AG04449 (cell line): ENCODE data around the gene ZNF205.

Experiments used
- CTCF ChIA-PET: fragments of 350-600 bp; formaldehyde crosslinking; extraction: SDS; loops from one replicate; lab custom pipeline; 2021; ENCODE audit warnings: antibody characterized with exemption; lab: Yijun Ruan, JAX
- POLR2A ChIA-PET: fragments of 400-600, 350-600 bp; formaldehyde crosslinking; extraction: SDS; loops from one replicate; lab custom pipeline; 2020; ENCODE audit warnings: antibody characterized with exemption, inconsistent platforms; lab: Yijun Ruan, JAX
- DNase-seq: peaks from one replicate; pipeline ENCODE4 v3.0.0-alpha.2; 2010; ENCODE audit warnings: low read depth, low spot score
- H3K4me3 ChIP-seq: 2 replicates; pipeline ENCODE4 v1.5.1; 2011; ENCODE audit warnings: low read depth, mild to moderate bottlenecking, control low read depth, low read length
- TF ChIP-seq, protein P1 (sequence below): IDR thresholded peaks from one replicate; pipeline ENCODE4 v1.5.1; 2011; ENCODE audit warnings: mild to moderate bottlenecking, moderate library complexity, low read length, control low read depth, inconsistent platforms; ENCODE audit not compliant: insufficient read depth; ENCODE audit errors: missing control alignments

Gene ZNF205

DNA sequence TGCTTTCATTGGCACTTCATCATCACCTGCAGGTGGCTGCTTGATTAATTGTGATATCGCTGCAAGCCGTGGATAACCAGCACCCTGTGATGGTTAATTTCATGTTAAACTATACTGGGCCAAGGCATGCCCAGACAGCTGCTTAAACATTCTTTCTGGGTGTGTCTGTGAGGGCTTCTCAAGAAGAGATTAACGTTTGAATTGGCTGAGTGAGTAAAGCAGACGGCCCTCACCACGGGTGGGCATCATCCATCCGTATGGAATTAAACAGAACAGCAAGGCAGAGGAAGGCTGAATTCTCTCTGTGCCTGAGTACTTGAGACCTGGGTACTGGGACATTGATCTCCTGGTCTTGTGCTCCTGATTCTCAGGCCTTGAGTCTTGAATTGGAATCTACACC lies 15.4 kb downstream of the ZNF205 start:
- no peak overlapping the region for H3K4me3 ChIP-seq
- no peak for DNase-seq
- POLR2A ChIA-PET: interaction anchor here (1.0 kb wide), 1 partner anchor 69 kb away, joined by 4 read pairs; no protein-coding TSS in a partner anchor
- TF ChIP-seq, protein P1, sequence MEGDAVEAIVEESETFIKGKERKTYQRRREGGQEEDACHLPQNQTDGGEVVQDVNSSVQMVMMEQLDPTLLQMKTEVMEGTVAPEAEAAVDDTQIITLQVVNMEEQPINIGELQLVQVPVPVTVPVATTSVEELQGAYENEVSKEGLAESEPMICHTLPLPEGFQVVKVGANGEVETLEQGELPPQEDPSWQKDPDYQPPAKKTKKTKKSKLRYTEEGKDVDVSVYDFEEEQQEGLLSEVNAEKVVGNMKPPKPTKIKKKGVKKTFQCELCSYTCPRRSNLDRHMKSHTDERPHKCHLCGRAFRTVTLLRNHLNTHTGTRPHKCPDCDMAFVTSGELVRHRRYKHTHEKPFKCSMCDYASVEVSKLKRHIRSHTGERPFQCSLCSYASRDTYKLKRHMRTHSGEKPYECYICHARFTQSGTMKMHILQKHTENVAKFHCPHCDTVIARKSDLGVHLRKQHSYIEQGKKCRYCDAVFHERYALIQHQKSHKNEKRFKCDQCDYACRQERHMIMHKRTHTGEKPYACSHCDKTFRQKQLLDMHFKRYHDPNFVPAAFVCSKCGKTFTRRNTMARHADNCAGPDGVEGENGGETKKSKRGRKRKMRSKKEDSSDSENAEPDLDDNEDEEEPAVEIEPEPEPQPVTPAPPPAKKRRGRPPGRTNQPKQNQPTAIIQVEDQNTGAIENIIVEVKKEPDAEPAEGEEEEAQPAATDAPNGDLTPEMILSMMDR: no peak
- CTCF ChIA-PET: interaction anchor here (0.6 to 14.9 kb wide), 13 partner anchors 9 to 97 kb away, joined by 3 to 206 read pairs (median 24); partner anchors contain the start of genes IL32 and ZNF205

DNA sequence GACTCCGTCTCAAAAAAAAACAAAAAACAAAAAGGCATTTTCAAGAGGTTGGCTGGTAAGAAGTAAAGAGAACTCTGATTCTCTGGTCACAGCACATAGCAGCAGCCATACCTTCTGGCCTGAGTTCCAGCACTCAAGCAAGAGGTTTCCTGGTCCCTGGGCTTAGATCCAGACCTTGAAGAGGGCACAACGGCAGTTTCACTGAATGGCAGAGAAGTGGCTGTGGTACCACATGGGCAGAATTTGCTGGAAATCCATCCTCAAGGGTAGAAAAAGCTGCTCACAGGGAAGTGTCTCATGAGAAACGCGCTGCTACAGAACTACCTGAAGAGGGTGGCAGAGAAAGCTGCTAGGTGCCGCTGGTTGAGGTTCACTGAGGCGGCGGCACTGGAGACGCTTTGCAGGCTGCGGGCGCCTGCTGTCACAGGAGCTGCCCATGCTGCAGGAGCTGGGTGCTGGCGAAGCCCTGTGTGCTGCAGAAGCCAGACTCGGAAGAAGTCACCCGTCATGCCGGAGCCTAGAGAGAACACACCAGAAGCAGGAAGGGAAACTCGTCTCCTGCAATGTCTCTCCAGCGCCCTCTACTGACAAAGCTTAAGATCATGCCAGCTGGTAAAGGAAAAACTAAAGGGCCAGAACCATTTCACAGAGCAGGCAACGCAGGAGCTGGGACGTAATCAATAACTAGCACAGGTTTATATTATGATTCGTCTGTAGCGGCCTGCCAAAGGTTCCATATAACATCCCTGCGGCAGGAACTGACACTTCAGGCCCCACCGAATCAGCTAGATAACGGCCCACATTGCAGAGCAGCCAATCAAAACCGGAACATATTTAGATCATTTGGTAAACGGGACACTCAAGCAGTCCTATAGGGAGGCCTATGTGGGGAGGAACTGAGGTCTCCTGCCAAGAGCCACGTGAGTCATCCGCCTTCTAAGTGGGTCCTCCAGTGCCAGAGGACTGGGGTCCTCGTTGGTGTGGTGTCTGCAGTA lies 17.0 kb downstream of the ZNF205 start:
- H3K4me3 ChIP-seq: peak overlapping the region; percentile 48

DNA sequence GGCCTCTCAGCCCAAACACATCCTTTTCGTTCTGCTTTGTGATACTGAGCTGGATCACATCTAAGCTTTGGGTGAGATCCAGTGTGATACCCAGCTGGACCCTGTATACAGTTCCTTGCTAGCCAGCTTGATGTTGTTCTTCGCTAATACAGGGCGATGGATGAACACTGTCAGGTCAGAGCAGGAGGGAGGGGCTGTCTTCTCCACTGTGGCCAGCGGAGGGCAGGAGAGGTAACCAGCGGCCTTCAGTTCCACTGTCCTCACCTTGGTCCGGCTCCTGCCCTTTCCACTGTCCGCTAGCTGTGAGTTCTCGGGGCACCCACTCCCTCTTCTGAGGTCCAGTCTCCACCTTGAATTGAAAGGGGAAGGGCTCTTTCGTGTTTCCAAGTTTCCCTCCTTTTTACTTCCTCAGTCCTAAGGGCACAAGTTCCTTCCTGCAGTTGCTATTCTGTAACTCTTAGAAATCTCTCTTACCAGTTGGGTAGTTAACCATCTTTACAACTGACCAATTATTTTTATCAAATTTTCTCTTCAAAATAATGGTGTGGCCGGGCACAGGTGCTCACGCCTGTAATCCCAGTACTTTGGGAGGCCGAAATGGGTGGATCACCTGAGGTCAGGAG lies 19.5 kb downstream of the ZNF205 start:
- no peak overlapping the region for H3K4me3 ChIP-seq
- ChIA-PET POLR2A (no interaction called here), CTCF (interaction anchor here (0.6 to 14.9 kb wide), 20 partner anchors 9 to 101 kb away, joined by 3 to 206 read pairs (median 6); partner anchors contain the start of genes IL32, ZNF205 and ZSCAN10)
- no peak for DNase-seq
- TF ChIP-seq, protein P1: peak; percentile 75

More for the DNA sequence above, 17.0 kb downstream of the ZNF205 start:
- no peak for DNase-seq
- POLR2A ChIA-PET: interaction anchor here (1.1 to 1.2 kb wide), 2 partner anchors 13 to 153 kb away, joined by 3 to 6 read pairs; no protein-coding TSS in a partner anchor
- TF ChIP-seq, protein P1: peak; percentile 86
- CTCF ChIA-PET: interaction anchor here (0.6 to 14.9 kb wide), 35 partner anchors 8 to 117 kb away, joined by 3 to 206 read pairs (median 6); partner anchors contain the start of genes IL32, TNFRSF12A, ZNF205 and ZSCAN10

DNA sequence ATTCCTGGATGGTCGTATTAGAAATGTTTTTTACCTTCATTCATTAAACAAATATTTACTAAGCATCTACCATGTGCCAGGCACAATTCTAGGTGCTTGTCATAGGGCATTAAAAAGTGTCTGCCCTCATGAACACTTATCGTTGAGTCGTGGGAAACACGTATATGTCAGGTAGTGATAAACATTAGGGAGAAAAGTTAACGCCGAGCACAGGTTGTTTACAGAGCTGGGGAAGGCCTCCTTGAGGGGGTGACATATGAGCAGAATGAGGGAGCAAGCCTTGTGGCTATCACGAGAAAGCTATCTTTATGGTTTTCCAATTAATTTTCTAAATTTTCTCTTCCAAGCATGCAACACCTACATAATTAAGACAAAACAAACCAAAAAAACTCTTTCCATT lies 21.5 kb downstream of the ZNF205 start:
- DNase-seq: no peak
- CTCF ChIA-PET: interaction anchor here (0.9 to 14.9 kb wide), 11 partner anchors 9 to 106 kb away, joined by 3 to 206 read pairs (median 4); no protein-coding TSS in a partner anchor
- POLR2A ChIA-PET: interaction anchor here (1.4 to 2.1 kb wide), 4 partner anchors 9 to 110 kb away, joined by 3 to 10 read pairs (median 6); partner anchors contain the start of genes HCFC1R1 and THOC6
- peak overlapping the region; percentile 95 for H3K4me3 ChIP-seq
- TF ChIP-seq, protein P1: no peak

DNA sequence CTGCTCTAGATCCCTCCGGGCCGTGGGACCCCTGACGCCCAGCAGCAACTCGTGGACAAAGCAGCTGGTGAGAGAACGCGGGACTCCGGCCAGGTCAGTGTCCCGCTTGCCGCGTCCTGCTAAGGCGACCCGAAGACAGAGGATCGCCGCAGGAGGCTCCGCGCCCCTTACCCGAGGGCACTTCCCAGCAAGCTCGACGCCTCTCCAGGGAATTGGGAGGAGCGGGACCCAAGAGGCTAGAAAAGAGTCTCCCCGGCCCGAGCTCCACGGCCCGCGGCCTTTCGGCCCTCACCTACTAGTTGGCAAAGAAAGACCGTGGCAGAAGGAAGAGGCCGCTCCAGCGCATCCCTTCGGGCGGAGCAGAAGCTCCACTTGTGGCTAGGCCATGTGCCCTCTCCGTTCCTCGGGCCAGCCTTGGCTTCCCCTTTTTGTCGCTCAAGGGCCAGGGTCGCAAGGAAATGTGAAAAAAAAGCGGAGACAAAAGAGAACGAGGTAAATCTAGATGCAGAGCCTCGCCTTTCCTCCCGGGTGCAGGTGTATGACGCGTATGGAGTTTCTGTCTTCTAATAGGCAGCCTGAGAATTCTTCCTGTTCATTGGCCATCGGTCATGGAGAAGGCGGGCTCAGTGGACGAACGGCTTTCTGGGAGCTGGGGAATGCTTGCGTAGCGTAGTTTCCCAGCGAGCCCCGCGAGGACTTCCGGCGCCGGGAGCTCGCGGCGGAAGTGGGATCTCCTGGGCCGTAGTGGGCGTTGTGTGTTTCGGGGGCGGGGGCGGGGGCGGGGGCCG lies 22.1 kb downstream of the ZNF205 start, which contains the start of gene ZNF213:
Gene ZNF213 (plus strand): TSS at position 692 of the 788 bp plus-strand sequence. CDS start 2,252 bp downstream, outside the sequence.
- CTCF ChIA-PET: interaction anchor here (0.9 to 14.9 kb wide), 14 partner anchors 9 to 106 kb away, joined by 3 to 206 read pairs (median 4); no protein-coding TSS in a partner anchor
- peak within 1 kb of the TSS; percentile 95 for H3K4me3 ChIP-seq

More for the DNA sequence above, 22.1 kb downstream of the ZNF205 start, which contains the start of gene ZNF213:
- POLR2A ChIA-PET: interaction anchor here (0.8 to 2.1 kb wide), 11 partner anchors 9 to 114 kb away, joined by 3 to 10 read pairs (median 4); partner anchors contain the start of genes HCFC1R1 and THOC6
- TF ChIP-seq, protein P1: no peak
- peak; percentile 87 for DNase-seq
